Testis (tissue), 3 donors: ENCODE results near the gene MMP23B. TPM values are rescaled to one million over a fixed set of nuclear protein-coding genes. Genes with fewer than 3 reads are reported as not detected.

Source experiments
- DNase-seq: peaks from one replicate; pipeline ENCODE4 v3.0.0-alpha.2; 2019
- H3K27ac ChIP-seq, 2 donors: fragments of 200-600 bp; sonication (generic); one replicate each; pipeline ENCODE4 v1.5.1; 2019
- H3K27me3 ChIP-seq: fragments of 200-600 bp; sonication (generic); one replicate; pipeline ENCODE4 v1.5.1; 2019
- H3K36me3 ChIP-seq: fragments of 200-600 bp; sonication (generic); one replicate; pipeline ENCODE4 v1.5.1; 2017; ENCODE audit warnings: low read depth; ENCODE audit errors: missing control alignments
- H3K4me1 ChIP-seq: fragments of 200-600 bp; sonication (generic); one replicate; pipeline ENCODE4 v1.5.1; 2019
- H3K4me3 ChIP-seq, 2 donors: fragments of 200-600 bp; sonication (generic); one replicate each; pipeline ENCODE4 v1.5.1; 2017 to 2019
- H3K9me3 ChIP-seq: fragments of 200-600 bp; sonication (generic); one replicate; pipeline ENCODE4 v1.5.1; 2017
- POLR2A ChIP-seq: fragments of 450-650 bp; IDR thresholded peaks from one replicate; pipeline ENCODE4 v1.6.1; 2017; ENCODE audit warnings: antibody characterized with exemption, mild to moderate bottlenecking, moderate library complexity
- WGBS, 2 donors: methylation state at CpG; one replicate each; pipeline ENCODE4 v1.1.5; 2018; 5-methylcytosine and 5-hydroxymethylcytosine counted together
- intact Hi-C: fragments of 100-400 bp; cut with DNase I; formaldehyde crosslinking; loops from one replicate; pipeline ENCODE4 v1.15.1; 2023; ENCODE audit warnings: low total_unique reads
- polyA plus RNA-seq: library from polyadenylated mRNA; stranded (reverse); fragments of 350-450 nt; fragmentation: Illumina TruSeq; extraction: RNeasy Lipid Tissue Mini Kit (QIAGEN cat#74804); gene quantifications from one replicate; pipeline ENCODE4 v1.2.3, GENCODE V29; 2014; ENCODE audit warnings: low read depth, low replicate concordance; ENCODE audit not compliant: insufficient read depth
- total RNA-seq, 2 donors: library from RNA; depleted of rRNA; stranded (reverse); fragments of >200 nt; gene quantifications; one replicate each; pipeline ENCODE4 v1.2.3, GENCODE V29; 2016
- TF ChIP-seq, protein P1 (sequence below), 3 experiments: fragments of 450-650 bp in 2 of 3; fragments of 200-600 bp in 1 of 3; sonication (generic) in 1 of 3; IDR thresholded peaks; one replicate each; pipeline ENCODE4 v1.5.1; 2016 to 2019; ENCODE audit warnings: antibody characterized with exemption in 3 of 3, mild to moderate bottlenecking in 2 of 3, moderate library complexity in 1 of 3

The MMP23B gene
- total and polyA plus RNA-seq, 3 donors from 2014 or later = 13.1 to 50.2 (median 49.0) TPM

- 40 to 61% methylated on average over 8 to 21 of the region's 22 CpGs for WGBS, 2 donors
- intact Hi-C loops = no loop called here
- Histone ChIP-seq H3K36me3 (no peaks in the 10 kb centered on the region), H3K27ac (no peak overlapping the region), H3K9me3 (no peaks in the 10 kb centered on the region), H3K4me3 (no peak overlapping the region), H3K4me1 (peaks cover 25% of the 10 kb centered on the region), H3K27me3 (no peaks in the 10 kb centered on the region)
- no peak for DNase-seq
- TF ChIP-seq POLR2A = no peak
- TF ChIP-seq, protein P1, sequence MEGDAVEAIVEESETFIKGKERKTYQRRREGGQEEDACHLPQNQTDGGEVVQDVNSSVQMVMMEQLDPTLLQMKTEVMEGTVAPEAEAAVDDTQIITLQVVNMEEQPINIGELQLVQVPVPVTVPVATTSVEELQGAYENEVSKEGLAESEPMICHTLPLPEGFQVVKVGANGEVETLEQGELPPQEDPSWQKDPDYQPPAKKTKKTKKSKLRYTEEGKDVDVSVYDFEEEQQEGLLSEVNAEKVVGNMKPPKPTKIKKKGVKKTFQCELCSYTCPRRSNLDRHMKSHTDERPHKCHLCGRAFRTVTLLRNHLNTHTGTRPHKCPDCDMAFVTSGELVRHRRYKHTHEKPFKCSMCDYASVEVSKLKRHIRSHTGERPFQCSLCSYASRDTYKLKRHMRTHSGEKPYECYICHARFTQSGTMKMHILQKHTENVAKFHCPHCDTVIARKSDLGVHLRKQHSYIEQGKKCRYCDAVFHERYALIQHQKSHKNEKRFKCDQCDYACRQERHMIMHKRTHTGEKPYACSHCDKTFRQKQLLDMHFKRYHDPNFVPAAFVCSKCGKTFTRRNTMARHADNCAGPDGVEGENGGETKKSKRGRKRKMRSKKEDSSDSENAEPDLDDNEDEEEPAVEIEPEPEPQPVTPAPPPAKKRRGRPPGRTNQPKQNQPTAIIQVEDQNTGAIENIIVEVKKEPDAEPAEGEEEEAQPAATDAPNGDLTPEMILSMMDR (IDR thresholded peaks at IDR 0.05) = no peak
These were observed 31.0 kb upstream of the MMP23B start for GRCh38 chr1:1600861-1601563.

GRCh38 chr1:1601564-1602303, 30.2 kb upstream of the MMP23B start:
- Histone ChIP-seq H3K27ac (no peak overlapping the region), H3K4me1 (peaks cover 25% of the 10 kb centered on the region), H3K27me3 (no peaks in the 10 kb centered on the region), H3K4me3 (no peak overlapping the region), H3K36me3 (no peaks in the 10 kb centered on the region), H3K9me3 (no peaks in the 10 kb centered on the region)
- DNase-seq = no peak
- no peak for TF ChIP-seq POLR2A
- TF ChIP-seq, protein P1 (IDR thresholded peaks at IDR 0.05) = no peak
- intact Hi-C loops = no loop called here
- 86 to 89% methylated on average over 9 to 15 of the region's 15 CpGs for WGBS, 2 donors

- Histone ChIP-seq H3K9me3 (no peaks in the 10 kb centered on the region), H3K36me3 (no peaks in the 10 kb centered on the region), H3K27ac (no peak overlapping the region), H3K4me1 (peaks cover 19% of the 10 kb centered on the region), H3K27me3 (no peaks in the 10 kb centered on the region), H3K4me3 (no peak overlapping the region)
- no peak for DNase-seq
- WGBS, 2 donors = 72 to 79% methylated on average over 18 of the region's 18 CpGs
- TF ChIP-seq POLR2A = no peak
- TF ChIP-seq, protein P1 (IDR thresholded peaks at IDR 0.05) = no peak
- intact Hi-C loops = no loop called here
These were observed 29.5 kb upstream of the MMP23B start for GRCh38 chr1:1602304-1602967.

DNA sequence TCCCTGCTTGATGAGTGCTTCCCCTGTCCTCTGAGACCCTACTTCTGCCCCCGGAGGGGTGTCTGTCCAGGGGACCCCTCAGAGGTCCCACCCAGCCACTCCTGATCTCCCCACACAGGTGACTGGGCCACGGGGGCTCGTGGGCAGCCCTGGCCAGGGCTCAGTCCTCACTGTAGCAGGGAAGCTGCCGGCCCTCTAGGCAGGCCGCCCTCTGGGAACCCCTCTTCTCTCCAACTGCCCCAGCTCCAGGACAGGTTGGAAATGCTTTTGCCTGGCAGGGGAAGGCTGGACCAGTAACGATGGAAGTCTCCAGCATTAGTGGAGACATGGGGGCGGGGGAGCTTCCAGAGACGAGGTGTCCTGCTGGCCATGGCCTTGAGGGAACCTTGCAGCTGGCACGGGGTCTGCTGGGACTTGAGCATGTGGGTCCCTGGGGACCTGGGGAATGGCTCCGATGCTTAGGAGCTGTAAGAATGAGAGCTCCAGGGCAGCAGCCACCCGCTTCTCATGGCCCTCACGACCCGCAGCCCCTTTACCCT, 28.9 kb upstream of the MMP23B start:
- TF ChIP-seq, protein P1 (IDR thresholded peaks at IDR 0.05) = no peak
- no peak for TF ChIP-seq POLR2A
- intact Hi-C loops = no loop called here
- no peak overlapping the region for H3K4me3 ChIP-seq
- DNase-seq = no peak
- WGBS, 2 donors = 55 to 68% methylated on average over 4 to 13 of the region's 13 CpGs
- no peak overlapping the region for H3K27ac ChIP-seq
- no peaks in the 10 kb centered on the region for H3K36me3 ChIP-seq
- peaks cover 13% of the 10 kb centered on the region for H3K4me1 ChIP-seq
- H3K27me3 ChIP-seq = no peaks in the 10 kb centered on the region
- H3K9me3 ChIP-seq = no peaks in the 10 kb centered on the region
